Activated naive CD8-positive, alpha-beta T cell treated with anti-CD3 and anti-CD28 coated beads for 36 hours (primary cell): ENCODE results near the gene ARHGAP4. TPM values are rescaled to one million over a fixed set of nuclear protein-coding genes. Genes with fewer than 3 reads are reported as not detected.

Experiments
- DNase-seq: peaks from one replicate; pipeline ENCODE4 v3.0.0; 2021
- H3K27ac Mint-ChIP-seq: one replicate; pipeline ENCODE4 v1.8.0; 2022; ENCODE audit warnings: mild to moderate bottlenecking, moderate library complexity, mixed read lengths
- H3K27me3 Mint-ChIP-seq: one replicate; pipeline ENCODE4 v1.8.0; 2022; ENCODE audit warnings: mild to moderate bottlenecking, mixed read lengths
- H3K36me3 Mint-ChIP-seq: one replicate; pipeline ENCODE4 v1.8.0; 2021; ENCODE audit warnings: mild to moderate bottlenecking, mixed read lengths
- H3K4me1 Mint-ChIP-seq: one replicate; pipeline ENCODE4 v1.8.0; 2021; ENCODE audit warnings: mixed read lengths
- H3K4me3 Mint-ChIP-seq: one replicate; pipeline ENCODE4 v1.8.0; 2022; ENCODE audit warnings: mild to moderate bottlenecking, moderate library complexity, mixed read lengths
- H3K9me3 Mint-ChIP-seq: one replicate; pipeline ENCODE4 v1.8.0; 2022; ENCODE audit warnings: mixed read lengths
- total RNA-seq, 2 experiments: library from RNA; stranded (reverse); gene quantifications; one replicate each; pipeline ENCODE4 v1.2.3, GENCODE V29; 2021

ARHGAP4 gene
- total RNA-seq, 2 experiments from 2014 or later, result 112 to 123 TPM

DNA sequence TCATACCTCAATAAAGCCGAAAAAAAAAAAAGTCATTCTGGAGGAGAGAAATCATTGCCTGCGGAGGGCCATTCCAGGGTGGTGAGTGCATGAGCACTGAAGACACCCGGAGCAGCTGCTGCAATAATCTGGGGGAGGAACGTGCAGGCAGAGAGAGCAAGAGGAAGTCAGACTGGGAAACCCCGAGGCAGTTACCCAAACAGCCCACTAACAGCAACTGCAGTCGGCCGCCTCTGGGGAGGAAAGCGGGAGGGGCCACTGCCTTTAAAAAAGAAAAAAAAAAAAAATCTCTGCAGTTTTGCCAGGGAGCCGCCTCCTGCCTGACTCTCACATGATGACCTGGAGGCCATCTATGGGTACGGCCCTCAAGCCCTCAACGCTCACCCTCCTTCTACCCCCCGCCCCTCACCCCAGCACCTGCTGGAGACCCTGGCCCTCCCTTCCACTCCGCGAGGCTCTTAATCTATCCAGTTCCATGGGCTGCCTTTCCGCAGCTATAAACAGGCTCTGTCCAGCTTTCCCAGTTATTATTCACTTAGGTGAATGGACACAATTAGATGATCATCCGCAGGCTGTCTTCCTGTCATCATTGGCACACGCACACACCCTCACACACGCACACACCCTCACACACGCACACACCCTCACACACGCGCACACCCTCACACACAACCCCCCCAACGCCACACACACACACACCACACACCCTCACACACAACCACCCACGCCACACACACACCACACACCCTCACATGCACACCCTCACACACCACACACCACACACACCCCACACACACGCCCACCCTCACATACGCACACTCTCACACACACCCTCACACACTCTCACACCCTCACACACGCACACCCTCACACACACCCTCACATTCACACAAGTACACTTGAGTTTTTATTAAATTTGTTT lies 25.0 kb downstream of the ARHGAP4 start:
- H3K27ac Mint-ChIP-seq, result peak overlapping the region; percentile 74
- no peaks in the 10 kb centered on the region for H3K36me3 Mint-ChIP-seq
- H3K27me3 Mint-ChIP-seq, result no peaks in the 10 kb centered on the region
- peaks cover 32% of the 10 kb centered on the region for H3K4me1 Mint-ChIP-seq
- no peaks in the 10 kb centered on the region for H3K9me3 Mint-ChIP-seq
- H3K4me3 Mint-ChIP-seq, result peak overlapping the region; percentile 50
- DNase-seq, result peak; percentile 70

DNA sequence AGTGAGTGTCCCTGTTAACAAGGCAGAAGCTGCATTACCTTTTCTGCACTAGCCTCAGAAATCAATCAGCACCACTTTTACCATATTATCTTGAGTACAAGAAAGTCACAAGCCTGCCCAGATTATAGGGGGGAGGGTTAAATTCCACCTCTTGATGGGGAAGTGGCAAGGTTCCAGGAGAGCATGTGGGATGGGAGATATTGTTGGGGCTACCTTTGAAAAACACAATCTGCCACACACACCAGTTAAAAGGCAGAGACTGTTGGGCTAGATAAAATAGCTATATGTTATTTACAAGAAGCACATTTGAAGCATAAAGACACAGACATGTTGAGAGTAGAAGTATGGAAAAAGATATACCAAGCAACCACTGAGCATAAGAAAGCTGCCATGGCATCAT lies 28.2 kb downstream of the ARHGAP4 start:
- no peaks in the 10 kb centered on the region for H3K9me3 Mint-ChIP-seq
- H3K4me1 Mint-ChIP-seq, result peaks cover 22% of the 10 kb centered on the region
- no peak overlapping the region for H3K4me3 Mint-ChIP-seq
- H3K36me3 Mint-ChIP-seq, result no peaks in the 10 kb centered on the region
- no peak for DNase-seq
- H3K27ac Mint-ChIP-seq, result no peak overlapping the region
- no peaks in the 10 kb centered on the region for H3K27me3 Mint-ChIP-seq

DNA sequence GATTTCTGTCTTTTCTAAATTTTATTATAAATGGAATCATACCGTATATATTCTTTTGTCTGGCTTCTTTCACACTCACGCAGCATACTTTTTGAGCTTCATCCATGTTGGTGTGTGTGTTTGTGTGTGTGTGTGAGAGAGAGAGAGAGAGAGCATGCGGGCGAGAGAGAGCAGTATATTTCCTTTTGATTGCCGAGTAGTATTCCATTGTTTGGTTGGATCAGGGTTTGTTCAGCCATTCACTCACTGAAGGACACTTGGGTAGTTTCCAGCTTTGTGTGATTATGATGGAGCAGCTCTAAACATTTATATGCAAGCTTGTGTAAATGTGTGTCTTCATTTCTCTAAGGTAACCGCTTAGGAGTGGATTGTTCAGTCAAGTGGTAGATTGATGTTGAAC lies 36.9 kb downstream of the ARHGAP4 start:
- H3K4me1 Mint-ChIP-seq, result peaks cover 4% of the 10 kb centered on the region
- no peaks in the 10 kb centered on the region for H3K9me3 Mint-ChIP-seq
- no peak overlapping the region for H3K4me3 Mint-ChIP-seq
- no peak for DNase-seq
- H3K27me3 Mint-ChIP-seq, result peaks cover 21% of the 10 kb centered on the region
- H3K27ac Mint-ChIP-seq, result no peak overlapping the region
- no peaks in the 10 kb centered on the region for H3K36me3 Mint-ChIP-seq

DNA sequence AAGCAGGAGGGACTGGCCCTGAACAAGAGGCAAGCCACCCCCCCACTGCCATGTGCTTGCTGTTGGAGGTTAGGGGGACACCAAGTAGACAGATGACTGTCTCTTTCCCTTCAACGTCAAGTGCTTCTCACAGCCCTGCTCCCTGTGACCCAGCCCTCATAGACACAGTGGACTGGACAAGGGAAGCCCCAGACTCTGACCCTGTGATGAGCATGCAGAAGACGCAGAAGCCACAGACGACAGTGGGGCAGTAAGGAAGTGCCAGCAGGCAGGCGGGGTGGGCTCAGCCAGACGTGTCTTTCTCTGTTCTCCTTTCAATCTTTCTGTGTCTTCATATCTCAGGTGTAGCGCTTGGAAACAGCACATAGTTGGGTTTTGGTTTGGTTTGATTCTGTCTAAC lies 37.7 kb downstream of the ARHGAP4 start:
- peaks cover 1% of the 10 kb centered on the region for H3K4me1 Mint-ChIP-seq
- peaks cover 28% of the 10 kb centered on the region for H3K27me3 Mint-ChIP-seq
- no peaks in the 10 kb centered on the region for H3K9me3 Mint-ChIP-seq
- no peak for DNase-seq
- H3K27ac Mint-ChIP-seq, result no peak overlapping the region
- no peak overlapping the region for H3K4me3 Mint-ChIP-seq
- no peaks in the 10 kb centered on the region for H3K36me3 Mint-ChIP-seq

DNA sequence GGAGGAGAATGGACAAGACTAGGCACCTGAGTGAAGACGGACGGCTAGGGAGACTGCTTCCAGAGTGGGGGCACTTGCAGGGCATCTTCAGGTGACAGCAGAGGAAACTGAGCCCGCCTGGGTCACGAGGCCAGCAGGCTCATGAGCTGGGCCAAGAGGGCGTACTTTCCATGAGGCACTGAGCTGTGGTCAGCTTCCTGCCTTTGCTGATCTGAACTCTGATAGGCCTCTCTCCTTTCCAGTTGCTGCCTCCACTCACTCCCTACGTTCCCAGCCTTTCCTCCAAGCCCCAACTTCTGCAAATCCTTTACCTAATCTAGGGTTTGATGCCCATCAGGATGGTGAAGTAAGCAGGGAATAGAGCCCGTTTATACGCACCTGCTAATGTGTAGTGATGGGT lies 38.7 kb downstream of the ARHGAP4 start:
- H3K27ac Mint-ChIP-seq, result no peak overlapping the region
- no peak overlapping the region for H3K4me3 Mint-ChIP-seq
- H3K4me1 Mint-ChIP-seq, result peaks cover under 1% of the 10 kb centered on the region
- no peaks in the 10 kb centered on the region for H3K9me3 Mint-ChIP-seq
- no peak for DNase-seq
- peaks cover 28% of the 10 kb centered on the region for H3K27me3 Mint-ChIP-seq
- no peaks in the 10 kb centered on the region for H3K36me3 Mint-ChIP-seq

DNA sequence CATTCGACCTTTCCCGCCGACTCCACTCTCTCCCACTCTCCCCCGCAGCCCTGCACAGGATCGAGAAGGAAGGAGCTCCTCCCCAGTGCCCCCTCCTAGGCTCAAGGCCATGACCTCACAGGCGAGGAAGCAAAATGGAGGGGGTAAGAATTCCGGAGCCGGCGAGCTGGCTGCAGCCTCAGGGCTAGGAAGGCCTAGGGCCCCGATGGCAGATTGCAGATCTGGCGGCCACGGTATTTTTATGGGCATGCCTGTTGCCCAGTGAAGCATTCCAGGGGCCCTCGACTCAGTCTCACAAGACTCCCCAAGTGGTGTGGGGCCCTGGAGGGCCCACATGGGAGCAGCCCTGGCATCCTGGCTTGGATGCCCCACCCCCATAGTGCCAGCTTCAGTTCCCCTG lies 39.1 kb downstream of the ARHGAP4 start:
- no peaks in the 10 kb centered on the region for H3K36me3 Mint-ChIP-seq
- DNase-seq, result no peak
- peaks cover 31% of the 10 kb centered on the region for H3K27me3 Mint-ChIP-seq
- H3K4me1 Mint-ChIP-seq, result peaks cover 2% of the 10 kb centered on the region
- no peaks in the 10 kb centered on the region for H3K9me3 Mint-ChIP-seq
- no peak overlapping the region for H3K27ac Mint-ChIP-seq
- no peak overlapping the region for H3K4me3 Mint-ChIP-seq

DNA sequence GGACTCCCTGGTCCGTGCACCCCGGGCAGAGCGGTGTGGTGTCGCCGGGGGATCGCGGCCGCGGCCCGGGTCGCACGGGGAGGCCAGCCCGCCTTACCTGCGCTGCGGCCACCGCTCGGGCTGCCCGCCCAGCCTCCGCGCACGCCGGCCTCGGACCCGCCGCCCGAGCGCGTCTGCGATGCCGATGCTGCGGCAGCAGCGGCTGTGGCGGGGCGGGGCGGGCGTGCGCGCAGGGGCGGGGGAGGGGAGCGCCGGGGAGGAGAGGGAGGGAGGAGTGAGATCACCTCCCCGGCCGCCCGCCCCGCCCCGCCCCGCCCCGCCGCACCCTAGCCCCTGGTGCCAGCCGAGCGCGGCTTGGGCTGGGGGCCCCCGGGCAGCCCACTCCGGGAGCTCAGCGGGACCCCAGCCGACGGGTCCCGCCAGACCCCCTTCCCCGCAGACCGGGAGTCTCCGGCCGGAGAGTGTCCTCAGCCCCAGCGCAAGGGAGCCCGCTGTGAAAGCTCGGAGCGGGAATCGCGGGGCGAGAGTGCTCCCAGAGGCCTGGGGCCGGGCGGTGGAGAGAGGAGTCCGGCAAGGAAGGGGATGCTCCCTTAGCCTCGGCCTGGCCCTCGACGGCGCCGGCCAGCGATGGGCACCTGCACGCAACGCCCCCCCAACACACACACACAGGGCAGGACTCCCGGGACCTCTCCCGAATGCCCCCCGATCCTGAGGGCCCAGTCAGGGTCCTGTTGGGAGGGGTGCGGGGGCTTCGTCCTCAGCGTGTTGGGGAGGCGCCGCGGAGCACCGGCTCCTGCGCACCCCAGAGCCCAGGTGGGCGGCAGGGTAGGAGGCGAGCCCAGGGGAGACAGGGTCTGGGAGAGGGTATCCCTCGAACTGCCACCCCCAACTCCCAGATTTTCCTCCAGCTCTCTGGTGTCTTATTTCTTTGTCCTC lies 39.8 kb downstream of the ARHGAP4 start, which contains the start of gene L1CAM:
L1CAM (minus strand) TSS at position 206 of the 936 bp plus-strand sequence. CDS start 10,337 bp downstream, outside the sequence.
- Mint-ChIP-seq H3K4me3 (peak within 1 kb of the TSS; percentile 37), H3K9me3 (no peaks in the 10 kb centered on the region), H3K27me3 (peaks cover 31% of the 10 kb centered on the region), H3K36me3 (no peaks in the 10 kb centered on the region), H3K27ac (no peak within 1 kb of the TSS), H3K4me1 (peaks cover 2% of the 10 kb centered on the region)
- no peak for DNase-seq

DNA sequence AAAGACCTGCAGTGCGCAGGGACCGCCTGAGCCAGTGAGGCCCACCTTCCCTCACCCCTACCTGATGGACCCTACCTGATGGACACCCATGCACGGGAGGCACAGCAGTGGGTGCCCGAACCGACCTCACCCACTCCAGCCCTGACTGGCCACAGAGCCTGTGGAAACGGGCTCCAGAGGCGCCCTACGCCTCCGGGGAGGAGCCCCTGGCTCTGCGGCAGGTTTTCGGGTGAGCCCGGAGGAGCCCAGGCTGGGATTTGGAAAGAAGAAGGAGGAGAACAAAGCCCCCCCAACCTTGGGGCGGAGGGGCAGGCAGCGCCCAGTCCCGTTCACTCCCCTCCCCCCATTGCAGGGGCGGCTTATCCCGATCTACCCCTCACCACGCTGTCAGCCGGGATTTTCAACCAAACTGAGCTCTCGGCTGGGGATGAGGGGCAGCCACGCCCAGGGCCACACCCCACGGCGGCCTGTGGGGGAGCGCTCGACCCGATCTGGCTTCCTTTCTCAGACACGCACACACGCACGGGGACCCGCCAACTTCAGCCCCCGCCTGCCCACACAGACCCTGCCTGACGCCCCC lies 40.8 kb downstream of the ARHGAP4 start:
- Mint-ChIP-seq H3K9me3 (no peaks in the 10 kb centered on the region), H3K4me3 (peak overlapping the region; percentile 37), H3K4me1 (peaks cover 2% of the 10 kb centered on the region), H3K27me3 (peaks cover 34% of the 10 kb centered on the region), H3K27ac (no peak overlapping the region), H3K36me3 (no peaks in the 10 kb centered on the region)
- DNase-seq, result no peak

DNA sequence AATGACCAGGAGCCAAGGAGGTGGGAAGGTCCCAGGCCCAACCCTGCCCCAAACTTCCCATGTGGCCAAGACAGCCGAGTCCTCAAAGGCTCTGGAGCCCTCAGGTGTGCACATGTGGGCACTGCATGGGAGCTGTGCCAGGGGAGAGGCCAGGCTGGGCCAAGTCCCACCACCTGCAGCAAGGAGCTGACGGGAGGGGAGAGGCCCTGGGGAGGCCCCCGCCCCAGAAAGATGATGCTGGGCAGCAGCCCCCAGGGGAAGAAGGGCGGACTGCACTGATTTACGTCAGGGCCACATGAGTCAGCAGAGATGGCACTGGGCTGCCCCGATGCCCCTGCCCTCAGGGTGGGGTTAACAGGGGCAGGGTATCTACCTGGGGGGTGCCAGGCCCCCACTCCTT lies 41.5 kb downstream of the ARHGAP4 start:
- no peak for DNase-seq
- no peaks in the 10 kb centered on the region for H3K9me3 Mint-ChIP-seq
- no peak overlapping the region for H3K4me3 Mint-ChIP-seq
- H3K27ac Mint-ChIP-seq, result no peak overlapping the region
- no peaks in the 10 kb centered on the region for H3K36me3 Mint-ChIP-seq
- peaks cover 36% of the 10 kb centered on the region for H3K27me3 Mint-ChIP-seq
- H3K4me1 Mint-ChIP-seq, result peaks cover 4% of the 10 kb centered on the region

DNA sequence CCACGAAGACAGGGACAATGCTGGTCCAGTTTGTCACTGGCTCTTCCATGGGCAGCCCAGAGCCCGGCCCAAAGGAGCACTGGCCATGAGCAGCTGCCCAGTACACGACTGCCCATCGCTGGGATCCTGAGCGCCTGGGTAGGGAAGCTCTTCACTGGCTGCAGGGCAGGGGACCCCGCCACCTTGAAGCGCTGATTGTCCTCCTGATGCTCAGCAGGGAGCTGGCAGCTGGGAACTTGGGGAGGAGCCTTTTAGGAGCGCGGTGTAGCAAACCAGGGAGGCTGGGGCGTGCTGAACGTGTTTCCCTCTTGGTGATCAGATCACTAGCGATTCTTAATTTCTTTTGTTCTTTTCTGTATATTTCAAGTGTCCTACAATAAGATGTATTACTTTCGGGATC lies 41.9 kb downstream of the ARHGAP4 start:
- Mint-ChIP-seq H3K9me3 (no peaks in the 10 kb centered on the region), H3K4me3 (no peak overlapping the region), H3K4me1 (peaks cover 7% of the 10 kb centered on the region), H3K27me3 (peaks cover 40% of the 10 kb centered on the region), H3K36me3 (no peaks in the 10 kb centered on the region), H3K27ac (no peak overlapping the region)
- DNase-seq, result no peak

DNA sequence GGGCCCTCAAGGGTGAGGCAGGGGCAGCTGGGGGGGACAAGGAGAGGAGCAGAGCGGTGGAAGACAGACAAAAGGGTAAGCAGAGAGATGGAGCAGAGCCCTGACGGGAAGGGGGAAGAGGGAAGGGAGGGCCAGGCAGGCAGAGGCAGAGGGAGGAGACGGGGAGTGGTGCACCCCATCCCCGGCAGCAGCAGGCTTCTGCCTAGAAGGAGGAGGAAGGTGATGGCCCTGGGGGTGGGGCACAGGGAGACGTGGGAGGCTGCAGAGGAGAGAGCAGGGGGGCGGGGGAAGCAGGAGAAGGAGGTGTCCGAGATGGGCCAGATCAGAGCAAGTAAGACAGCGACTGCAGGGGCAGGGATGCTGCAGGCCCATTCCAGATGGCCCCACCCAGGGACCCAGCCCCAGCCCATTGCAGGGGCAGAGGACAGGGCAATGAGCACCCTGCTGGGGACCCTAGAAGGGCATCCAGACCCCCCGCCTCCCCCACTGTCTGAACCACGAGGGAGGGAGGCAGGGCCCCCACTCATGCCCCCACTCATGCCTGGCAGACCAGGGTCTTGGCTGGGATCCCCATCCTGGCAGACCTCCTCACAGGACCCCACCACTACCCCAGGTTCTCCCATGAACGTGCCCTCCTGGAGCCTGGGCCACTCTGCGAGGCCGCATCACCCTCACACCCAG lies 42.8 kb downstream of the ARHGAP4 start:
- Mint-ChIP-seq H3K36me3 (no peaks in the 10 kb centered on the region), H3K27ac (no peak overlapping the region), H3K4me3 (no peak overlapping the region)

DNA sequence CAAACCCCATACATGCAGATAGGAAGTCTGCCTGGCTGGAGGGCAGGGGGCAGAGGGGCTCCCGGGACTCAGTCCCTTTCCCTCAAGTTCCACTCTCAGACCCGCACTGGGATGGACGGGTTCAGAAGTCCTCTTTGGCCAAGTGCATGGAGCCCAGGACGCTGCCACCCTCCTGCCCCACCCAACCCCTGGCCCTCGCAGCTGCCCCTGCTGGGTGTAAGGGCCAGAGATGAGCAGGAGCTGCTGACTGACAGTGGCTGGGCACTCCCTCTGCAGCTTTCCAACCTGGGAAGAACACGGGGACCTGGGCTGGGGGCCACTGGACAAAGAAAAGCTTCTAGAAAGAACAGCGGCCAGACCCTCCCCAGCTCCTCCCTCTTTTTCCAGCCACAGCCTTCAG lies 43.5 kb downstream of the ARHGAP4 start:
- H3K27ac Mint-ChIP-seq, result no peak overlapping the region
- no peaks in the 10 kb centered on the region for H3K9me3 Mint-ChIP-seq
- H3K27me3 Mint-ChIP-seq, result peaks cover 48% of the 10 kb centered on the region
- DNase-seq, result no peak
- H3K36me3 Mint-ChIP-seq, result no peaks in the 10 kb centered on the region
- H3K4me3 Mint-ChIP-seq, result no peak overlapping the region
- H3K4me1 Mint-ChIP-seq, result peaks cover 20% of the 10 kb centered on the region

More for the DNA sequence above, 42.8 kb downstream of the ARHGAP4 start:
- Mint-ChIP-seq H3K4me1 (peaks cover 13% of the 10 kb centered on the region), H3K27me3 (peaks cover 46% of the 10 kb centered on the region), H3K9me3 (no peaks in the 10 kb centered on the region)
- no peak for DNase-seq

DNA sequence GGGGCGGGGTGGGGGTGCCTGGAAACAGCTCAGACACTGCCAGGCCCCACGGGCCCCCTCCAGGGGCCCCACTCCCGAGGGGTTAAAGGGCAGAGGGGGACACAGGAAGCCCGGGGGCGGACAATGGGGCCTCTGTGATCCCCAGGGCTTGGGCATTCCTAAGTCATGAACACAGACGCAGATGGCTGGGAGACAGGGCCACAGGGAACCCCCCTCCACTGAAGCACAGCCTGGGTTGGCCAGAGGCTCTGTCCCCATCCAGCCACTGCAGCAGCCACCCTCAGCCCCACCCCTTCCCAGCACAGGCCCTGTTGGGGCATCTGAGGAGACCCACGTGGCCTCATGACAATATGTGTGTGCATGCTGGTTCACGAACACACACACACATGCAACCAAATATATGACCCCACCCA lies 44.0 kb downstream of the ARHGAP4 start:
- no peaks in the 10 kb centered on the region for H3K36me3 Mint-ChIP-seq
- peaks cover 45% of the 10 kb centered on the region for H3K27me3 Mint-ChIP-seq
- no peak overlapping the region for H3K4me3 Mint-ChIP-seq
- H3K9me3 Mint-ChIP-seq, result no peaks in the 10 kb centered on the region
- no peak for DNase-seq
- peaks cover 20% of the 10 kb centered on the region for H3K4me1 Mint-ChIP-seq
- no peak overlapping the region for H3K27ac Mint-ChIP-seq

DNA sequence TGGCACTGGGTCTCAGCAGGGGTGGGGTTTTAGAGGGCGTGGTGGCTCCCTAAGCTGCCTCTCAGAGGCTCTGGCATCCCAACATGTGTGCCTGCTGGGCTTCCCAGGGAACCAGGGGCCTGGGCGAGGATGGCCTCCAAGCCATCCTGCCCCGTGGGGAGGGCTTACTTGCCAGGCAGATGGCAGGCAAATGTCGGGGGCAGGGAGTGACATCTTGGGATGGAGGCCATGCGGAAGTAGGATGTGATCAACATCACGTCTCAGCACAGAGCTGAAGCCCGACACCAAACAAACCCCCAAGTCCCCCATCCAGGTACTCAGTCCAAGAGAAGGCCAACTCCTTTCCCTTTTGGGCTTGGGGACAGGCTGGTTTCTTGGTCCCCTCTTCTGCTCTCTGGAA lies 44.8 kb downstream of the ARHGAP4 start:
- Mint-ChIP-seq H3K4me1 (peaks cover 20% of the 10 kb centered on the region), H3K27me3 (peaks cover 49% of the 10 kb centered on the region), H3K4me3 (no peak overlapping the region), H3K9me3 (no peaks in the 10 kb centered on the region), H3K36me3 (no peaks in the 10 kb centered on the region), H3K27ac (no peak overlapping the region)
- DNase-seq, result no peak
